CD4-positive, alpha-beta T cell treated with Interleukin-4 for 1 hour (primary cell): ENCODE measurements around the gene SMARCC1.
A peak's percentile ranks its signal among the peaks of the same experiment; 100 is the strongest.
"Not testable (repeated sequence)": the region's sequence is repeated elsewhere in the genome, so short reads cannot be mapped to it uniquely, and the experiment has no call there.

Experiments used
- DNase-seq, 2 donors: peaks; one replicate each; pipeline ENCODE4 v3.0.0-alpha.2; 2020 to 2022

SMARCC1 gene

GRCh38 chr3:47781685-47782445 is at the start of gene SMARCC1:
Gene SMARCC1 (minus strand): TSS chr3:47781893. CDS start chr3:47781797, 96 bp downstream.
- peak; percentile 97 for DNase-seq

DNA sequence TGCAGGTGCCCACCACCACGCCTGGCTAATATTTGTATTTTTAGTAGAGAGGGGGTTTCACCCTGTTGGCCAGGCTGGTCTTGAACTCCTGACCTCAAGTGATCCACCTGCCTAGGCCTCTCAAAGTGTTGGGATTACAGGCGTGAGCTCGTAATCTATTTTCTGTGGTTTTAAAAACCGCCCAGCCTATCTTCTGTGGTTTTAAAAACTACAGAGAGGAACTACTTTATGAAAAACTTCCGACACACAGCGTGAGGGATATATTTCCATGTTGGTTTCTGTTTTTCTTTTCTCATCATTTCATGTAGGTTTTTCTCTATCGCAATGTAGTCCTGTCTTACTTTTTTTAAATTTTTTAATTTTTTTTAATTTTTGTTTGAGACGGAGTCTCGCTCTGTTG is 47.8 kb upstream of the SMARCC1 start:
- DNase-seq: not testable (repeated sequence)

GRCh38 chr3:47825590-47825989 is 43.9 kb upstream of the SMARCC1 start:
- no peak for DNase-seq

DNA sequence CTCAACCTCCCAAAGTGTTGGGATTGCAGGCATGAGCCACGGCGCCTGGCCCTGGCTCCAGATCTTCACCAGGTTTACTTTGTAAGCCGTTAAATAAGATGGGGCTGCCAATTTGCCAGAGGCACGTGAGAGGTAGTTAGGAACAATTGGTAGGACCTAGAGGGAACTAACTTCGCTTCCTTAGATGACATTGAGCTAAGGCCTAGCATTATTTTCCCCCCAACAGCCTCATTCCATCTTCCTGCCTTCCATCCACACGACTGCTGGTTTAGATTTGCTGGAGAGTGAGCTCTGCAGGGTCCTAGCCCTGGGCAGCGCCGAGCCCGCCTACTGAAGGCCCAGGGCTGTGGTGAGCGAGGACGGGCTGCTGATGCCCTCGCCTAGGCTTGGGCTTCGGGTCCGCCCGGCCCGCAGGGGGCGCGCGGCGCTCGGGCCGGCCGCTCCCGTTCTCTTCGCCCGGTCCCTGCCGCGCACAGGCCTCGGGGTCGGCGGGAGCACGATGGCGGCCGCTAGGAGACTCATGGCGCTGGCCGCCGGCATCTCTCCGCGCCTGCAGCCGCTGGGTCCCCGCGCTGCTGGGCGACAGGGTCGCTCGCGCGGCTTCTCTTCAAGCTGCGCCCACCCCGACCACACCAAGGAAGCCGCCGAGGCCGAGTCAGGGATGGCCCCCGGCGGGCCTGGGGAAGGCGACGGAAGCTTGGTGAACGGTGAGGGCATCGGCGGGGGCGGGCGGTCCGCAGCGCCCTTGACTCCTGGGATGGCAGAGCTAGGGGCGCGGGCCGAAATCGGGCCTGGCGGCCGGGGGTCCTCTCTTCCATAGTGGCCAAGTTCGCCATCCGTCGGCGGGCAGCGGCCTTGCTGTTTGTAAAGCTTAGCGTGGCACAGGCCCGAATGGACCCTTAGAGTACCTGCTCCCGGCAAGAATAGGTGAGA is 43.1 kb upstream of the SMARCC1 start:
- DNase-seq: peak; percentile 79 to 80

DNA sequence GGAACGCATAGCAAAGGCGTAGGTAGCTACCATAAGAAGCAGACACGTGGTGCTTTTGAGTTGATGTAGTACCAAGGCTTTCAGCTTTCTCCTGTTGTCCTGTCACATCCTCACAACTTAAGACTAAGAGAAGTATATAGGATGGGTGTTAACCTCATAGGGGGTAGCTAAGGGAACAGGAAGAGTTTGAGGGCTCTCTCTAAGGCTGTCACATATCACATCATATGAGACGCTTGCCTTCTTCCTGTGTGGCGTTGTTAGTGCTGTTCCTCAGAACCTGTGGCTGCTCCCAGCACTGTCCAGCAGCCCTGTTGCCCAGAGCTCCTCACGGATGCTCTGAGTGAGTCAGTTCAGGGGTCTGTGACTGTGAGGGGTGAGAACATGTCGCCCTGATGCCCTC is 35.9 kb upstream of the SMARCC1 start:
- no peak for DNase-seq

GRCh38 chr3:47813551-47814177 is 32.0 kb upstream of the SMARCC1 start:
- no peak for DNase-seq

- DNase-seq: no peak
These were observed 22.9 kb upstream of the SMARCC1 start for GRCh38 chr3:47804577-47804976.

DNA sequence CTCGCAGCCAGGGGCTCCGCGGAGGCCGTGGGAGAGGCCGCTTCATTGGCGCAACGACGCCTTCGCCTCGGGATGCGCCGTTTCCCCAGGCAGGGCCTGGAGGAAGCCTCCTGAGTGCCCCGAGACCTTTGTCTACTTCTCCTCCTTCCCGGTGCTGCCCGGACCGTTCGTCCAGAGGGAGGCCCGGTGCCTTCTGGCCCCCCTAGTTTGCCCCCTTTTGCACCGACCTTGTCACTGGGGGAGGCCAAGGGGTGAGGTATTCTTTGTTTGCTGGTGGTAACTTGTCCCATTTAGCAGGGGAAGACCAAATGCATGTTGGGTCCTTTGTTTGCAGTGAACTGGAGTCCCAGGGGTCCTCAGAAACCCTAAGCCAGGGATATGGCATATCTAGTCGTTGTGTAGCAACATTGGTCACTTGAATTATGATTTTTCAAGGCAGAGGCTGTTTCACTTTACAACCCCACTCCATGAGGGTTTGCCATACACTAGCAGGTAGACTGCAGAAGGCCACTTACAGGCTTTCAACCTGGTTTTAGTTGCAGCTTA is 21.9 kb upstream of the SMARCC1 start:
- no peak for DNase-seq

DNA sequence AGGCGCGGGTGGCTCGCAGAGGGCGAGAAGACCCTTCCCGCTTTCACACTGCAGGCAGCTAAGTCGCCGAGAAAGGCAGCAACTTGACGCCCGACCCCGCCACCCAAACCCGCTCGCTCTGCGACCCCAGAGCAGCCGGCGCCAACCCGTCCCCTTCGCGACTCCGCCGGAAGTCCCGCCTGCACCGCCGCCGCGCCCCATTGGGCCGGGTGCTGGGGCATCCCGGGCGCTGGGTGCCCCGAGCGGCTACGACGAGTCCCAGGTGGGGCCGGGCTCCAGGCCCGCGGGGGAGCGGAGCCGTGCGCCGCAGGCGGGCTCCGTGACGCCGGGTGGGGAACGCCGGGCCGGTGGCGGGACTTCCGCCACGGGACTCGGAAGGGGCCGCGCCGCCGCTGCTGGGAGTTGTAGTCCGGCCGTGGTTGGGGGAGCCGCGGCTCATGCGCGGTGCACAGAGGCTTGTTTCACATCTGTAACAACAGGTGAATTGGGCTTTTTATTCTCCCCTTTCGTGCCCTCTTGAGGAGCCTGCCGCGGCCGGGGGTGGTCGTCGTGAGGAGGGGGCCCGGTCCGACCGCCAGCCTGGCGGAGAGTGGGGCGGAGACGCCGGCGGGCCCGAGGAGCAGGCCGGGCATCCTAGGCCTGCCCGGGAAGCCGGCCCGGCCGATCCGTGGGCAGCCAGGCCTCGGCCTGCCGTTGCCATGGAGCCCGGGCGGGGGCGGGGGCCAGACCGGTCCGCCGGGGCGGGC is 21.2 kb upstream of the SMARCC1 start, which contains the start of gene DHX30:
TSS of gene DHX30 (plus strand) at position 405 of the 746 bp plus-strand sequence. CDS start 7,546 bp downstream, outside the sequence.
- peak; percentile 84 to 88 for DNase-seq

DNA sequence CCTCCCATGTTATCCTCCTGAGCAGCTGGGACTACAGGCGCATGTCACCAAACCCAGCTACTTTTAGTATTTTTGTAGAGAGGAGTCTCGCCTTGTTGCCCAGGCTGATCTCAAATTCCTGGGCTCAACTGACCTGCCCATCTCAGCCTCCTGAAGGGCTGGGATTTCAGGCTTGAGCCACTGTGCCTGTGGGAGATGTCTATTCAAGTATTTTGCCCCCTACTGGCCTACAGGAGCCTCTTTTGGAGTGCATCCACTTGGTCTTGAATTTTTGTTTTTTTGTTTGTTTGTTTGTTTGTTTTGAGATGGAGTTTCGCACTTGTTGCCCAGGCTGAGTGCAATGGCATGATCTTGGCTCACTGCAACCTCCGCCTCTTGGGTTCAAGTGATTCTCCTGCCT is 18.0 kb upstream of the SMARCC1 start:
- no peak for DNase-seq

DNA sequence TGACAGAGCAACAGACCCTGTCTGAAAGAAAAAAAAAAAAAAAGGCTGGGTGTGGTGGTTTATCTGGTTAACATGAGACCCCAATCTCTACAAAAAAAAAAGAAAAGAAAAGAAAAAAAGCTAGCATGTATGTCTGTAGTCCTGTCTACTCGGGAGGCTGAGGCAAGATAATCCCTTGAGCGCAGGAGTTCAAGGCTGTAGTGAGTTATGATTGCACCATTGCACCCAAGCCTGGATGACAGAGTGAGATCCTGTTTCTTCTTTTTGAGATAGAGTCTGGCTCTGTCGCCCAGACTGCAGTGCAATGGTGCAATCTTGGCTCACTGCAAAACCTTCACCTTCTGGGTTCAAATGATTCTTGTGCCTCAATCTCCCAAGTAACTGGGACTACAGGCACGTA is 12.9 kb upstream of the SMARCC1 start:
- DNase-seq: no peak

DNA sequence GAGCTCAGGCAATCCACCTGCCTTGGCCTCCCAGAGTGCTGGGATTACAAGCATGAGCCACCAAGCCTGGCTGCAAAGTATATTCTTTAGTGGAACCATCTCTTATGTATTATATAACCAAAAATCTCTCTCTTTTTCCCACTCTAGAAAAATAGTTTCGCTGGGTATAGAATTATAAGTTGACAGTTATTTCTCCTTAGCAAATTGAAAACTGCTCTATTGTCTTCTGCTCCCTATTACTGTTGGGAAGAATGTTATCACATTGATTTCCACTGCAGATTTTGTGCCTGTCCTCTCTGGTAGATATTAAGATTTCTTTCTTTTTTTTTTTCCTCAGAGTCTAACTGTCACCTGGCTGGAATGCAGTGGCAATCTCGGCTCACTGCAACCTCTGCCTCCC is 11.0 kb upstream of the SMARCC1 start:
- no peak for DNase-seq

DNA sequence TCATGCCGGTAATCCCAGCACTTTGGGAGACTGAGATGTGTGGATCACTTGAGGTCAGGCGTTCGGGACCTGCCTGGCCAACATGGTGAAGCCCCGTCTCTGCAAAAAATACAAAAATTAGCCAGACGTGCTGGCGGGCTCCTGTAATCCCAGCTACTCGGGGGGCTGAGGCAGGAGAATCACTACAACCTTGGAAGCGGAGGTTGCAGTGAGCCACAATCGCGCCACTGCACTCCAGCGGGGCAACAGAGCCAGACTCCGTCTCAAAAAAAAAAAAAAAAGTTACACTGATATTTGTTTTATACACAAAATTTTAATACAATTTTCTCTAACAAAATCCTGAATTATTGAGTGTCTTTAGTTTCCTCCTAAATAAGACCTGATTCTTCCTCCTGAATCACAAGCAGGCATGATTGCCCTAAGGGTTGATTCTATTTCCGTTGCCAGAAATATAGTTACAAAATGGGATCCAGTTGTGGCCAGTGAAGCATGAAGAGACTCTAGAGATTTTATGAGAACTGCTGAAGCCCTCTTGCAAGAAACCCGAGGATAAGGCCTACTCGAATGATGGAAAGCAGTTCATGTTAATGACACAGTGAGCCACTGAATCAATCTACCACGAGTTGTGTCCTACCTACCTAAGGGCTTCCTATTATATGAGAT is 9.6 kb upstream of the SMARCC1 start:
- no peak for DNase-seq

DNA sequence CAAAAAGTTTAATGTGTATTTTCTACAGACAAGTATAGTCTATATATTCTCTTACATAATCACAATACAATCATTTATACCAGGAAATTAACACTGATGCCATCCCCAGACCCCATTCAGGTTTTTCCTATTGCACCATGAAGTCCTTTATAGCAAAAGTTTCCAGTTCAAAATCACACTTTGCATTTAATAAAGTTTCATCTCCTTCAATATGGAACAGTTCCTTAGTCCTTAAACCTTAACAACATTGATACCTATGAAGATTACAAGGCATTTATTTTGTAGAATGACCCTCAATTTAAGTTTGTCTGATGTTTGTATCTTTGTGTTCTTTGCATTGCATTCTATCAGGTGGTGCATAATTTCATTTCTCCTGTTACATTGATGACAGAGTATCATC is 2.0 kb upstream of the SMARCC1 start:
- DNase-seq: no peak

GRCh38 chr3:47782446-47783308 is 984 bp upstream of the SMARCC1 start:
- DNase-seq: no peak

GRCh38 chr3:47780741-47781684 is 680 bp downstream of the SMARCC1 start:
- peak; percentile 42 to 68 for DNase-seq

GRCh38 chr3:47778746-47779145 is 2.9 kb downstream of the SMARCC1 start:
- DNase-seq: no peak

- no peak for DNase-seq
These were observed 8.9 kb downstream of the SMARCC1 start for GRCh38 chr3:47772788-47773187.

GRCh38 chr3:47772047-47772446 is 9.6 kb downstream of the SMARCC1 start:
- no peak for DNase-seq
